22Rv1 (cell line): Measurements from ENCODE around the gene GABRB1.

Experiments
- CTCF ChIP-seq: fragments of 450-650 bp; IDR thresholded peaks from 2 replicates; pipeline ENCODE4 v1.5.1; 2017; ENCODE audit warnings: mild to moderate bottlenecking
- ZFX ChIP-seq: fragments of 450-650 bp; IDR thresholded peaks from 2 replicates; pipeline ENCODE4 v1.6.1; 2017; ENCODE audit warnings: antibody characterized with exemption, borderline replicate concordance

GRCh38 chr4:47337893-47338292 lies 306.5 kb downstream of the GABRB1 start:
- no peak for TF ChIP-seq CTCF
- no peak for TF ChIP-seq ZFX
